CD4-positive, alpha-beta memory T cell (primary cell): Measurements from ENCODE around the gene MPRIP. TPM values are rescaled to one million over a fixed set of nuclear protein-coding genes. Genes with fewer than 3 reads are reported as not detected.

ENCODE experiments used
- CTCF ChIA-PET: fragments of 350-600 bp; sonication (Branson Sonifier 250); formaldehyde crosslinking; loops from one replicate; lab custom pipeline; 2021; ENCODE audit warnings: inconsistent platforms; ENCODE audit not compliant: partially characterized antibody; lab: Charles Lee
- POLR2A ChIA-PET: fragments of 350-600 bp; sonication (Branson Sonifier 250); formaldehyde crosslinking; loops from one replicate; lab custom pipeline; 2021; ENCODE audit not compliant: partially characterized antibody; lab: Charles Lee
- DNase-seq, 5 donors: peaks; one replicate each; pipeline versions ENCODE4 v3.0.0 to v3.0.0-alpha.2; 2020 to 2022; ENCODE audit warnings: mixed read lengths in 1 of 5
- H3K27ac ChIP-seq: one replicate; pipeline ENCODE4 v1.7.0; 2013; ENCODE audit warnings: low read depth, low read length
- H3K27me3 ChIP-seq: 2 replicates; pipeline ENCODE4 v1.7.0; 2013; ENCODE audit warnings: mild to moderate bottlenecking, low read length, moderate library complexity; ENCODE audit not compliant: insufficient read depth
- H3K36me3 ChIP-seq: 2 replicates; pipeline ENCODE4 v1.7.0; 2013; ENCODE audit warnings: mild to moderate bottlenecking, low read length, moderate library complexity; ENCODE audit not compliant: insufficient read depth
- H3K4me1 ChIP-seq: 2 replicates; pipeline ENCODE4 v1.7.0; 2013; ENCODE audit warnings: mild to moderate bottlenecking, low read length, moderate library complexity; ENCODE audit not compliant: insufficient read depth
- H3K4me3 ChIP-seq, 2 donors: one replicate each; pipeline ENCODE4 v1.7.0; 2013; ENCODE audit warnings: low read length in 2 of 2, mild to moderate bottlenecking in 1 of 2
- H3K9me3 ChIP-seq, 2 donors: one replicate each; pipeline ENCODE4 v1.7.0; 2013; ENCODE audit warnings: low read length in 2 of 2, control low read depth in 1 of 2; ENCODE audit not compliant: control insufficient read depth in 1 of 2
- H3K27ac Mint-ChIP-seq, 7 donors: one replicate each; pipeline ENCODE4 v1.8.0; 2020 to 2021; ENCODE audit warnings: mixed read lengths in 7 of 7, mild to moderate bottlenecking in 6 of 7, inconsistent platforms in 3 of 7, moderate library complexity in 3 of 7
- H3K27me3 Mint-ChIP-seq, 2 donors: one replicate each; pipeline ENCODE4 v1.8.0; 2020 to 2021; ENCODE audit warnings: mixed read lengths in 2 of 2
- H3K36me3 Mint-ChIP-seq, 2 donors: one replicate each; pipeline ENCODE4 v1.8.0; 2020 to 2021; ENCODE audit warnings: mixed read lengths in 2 of 2, inconsistent platforms in 1 of 2, mild to moderate bottlenecking in 1 of 2
- H3K4me1 Mint-ChIP-seq, 4 donors: one replicate each; pipeline ENCODE4 v1.8.0; 2020 to 2021; ENCODE audit warnings: mixed read lengths in 4 of 4, mild to moderate bottlenecking in 1 of 4
- H3K4me3 Mint-ChIP-seq, 8 donors: one replicate each; pipeline ENCODE4 v1.8.0; 2020 to 2021; ENCODE audit warnings: mixed read lengths in 8 of 8, mild to moderate bottlenecking in 7 of 8, moderate library complexity in 6 of 8, inconsistent platforms in 3 of 8
- H3K9me3 Mint-ChIP-seq, 8 donors: one replicate each; pipeline ENCODE4 v1.8.0; 2020 to 2021; ENCODE audit warnings: mixed read lengths in 8 of 8, mild to moderate bottlenecking in 5 of 8, inconsistent platforms in 3 of 8, moderate library complexity in 1 of 8
- intact Hi-C: fragments of 100-400 bp; cut with micrococcal nuclease; formaldehyde crosslinking; loops from one replicate; pipeline ENCODE4 v1.15.1; 2023
- polyA plus RNA-seq, 2 donors: library from polyadenylated mRNA; unstranded; fragments of 300-500 nt; fragmentation: Illumina TruSeq; gene quantifications; one replicate each; pipeline ENCODE4 v1.2.3, GENCODE V29; 2021
- total RNA-seq, 2 experiments: library from RNA; stranded (reverse); gene quantifications; one replicate each; pipeline ENCODE4 v1.2.3, GENCODE V29; 2021

Gene MPRIP
- total and polyA plus RNA-seq, 4 experiments from 2014 or later, result 48.4 to 255 (median 152) TPM

- no peaks in the 10 kb centered on the region for H3K27me3 ChIP-seq
- no peaks in the 10 kb centered on the region for H3K4me1 Mint-ChIP-seq
- CTCF ChIA-PET, result no interaction called here
- DNase-seq, result no peak
- no peaks in the 10 kb centered on the region for H3K27me3 Mint-ChIP-seq
- no peak overlapping the region for H3K27ac Mint-ChIP-seq
- H3K4me1 ChIP-seq, result no peaks in the 10 kb centered on the region
- no peaks in the 10 kb centered on the region for H3K9me3 Mint-ChIP-seq
- POLR2A ChIA-PET, result interaction anchor here (1.0 kb wide), 1 partner anchor 248 kb away, joined by 4 read pairs; no protein-coding TSS in a partner anchor
- no peak overlapping the region for H3K4me3 Mint-ChIP-seq
- intact Hi-C loops, result no loop called here
- H3K36me3 Mint-ChIP-seq, result no peaks in the 10 kb centered on the region
- H3K36me3 ChIP-seq, result no peaks in the 10 kb centered on the region
- no peak overlapping the region for H3K27ac ChIP-seq
- H3K9me3 ChIP-seq, result no peaks in the 10 kb centered on the region
- H3K4me3 ChIP-seq, result no peak overlapping the region
Observed at GRCh38 chr17:17032131-17032692, 10.0 kb upstream of the MPRIP start.

DNA sequence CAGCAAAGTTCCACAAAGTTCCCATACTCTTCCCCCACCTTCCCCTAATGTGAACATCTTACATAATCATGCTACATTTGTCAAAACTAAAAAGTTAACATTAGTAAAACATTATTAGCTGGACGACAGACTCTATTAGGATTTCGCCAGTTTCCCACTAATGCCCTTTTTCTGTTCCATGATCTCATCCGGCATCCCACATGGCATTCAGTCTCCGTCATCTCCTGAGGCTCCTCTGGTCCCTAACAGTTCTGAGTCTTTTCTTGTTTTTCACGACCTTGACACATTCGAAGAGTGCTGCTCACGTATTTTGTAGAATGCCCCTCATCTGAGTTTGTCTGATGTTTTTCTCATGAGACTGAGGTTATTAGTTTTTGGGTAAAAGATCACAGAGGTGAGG, 8.8 kb upstream of the MPRIP start:
- Histone ChIP-seq H3K4me1 (no peaks in the 10 kb centered on the region), H3K27me3 (no peaks in the 10 kb centered on the region), H3K9me3 (no peaks in the 10 kb centered on the region), H3K27ac (no peak overlapping the region), H3K36me3 (no peaks in the 10 kb centered on the region), H3K4me3 (no peak overlapping the region)
- Mint-ChIP-seq H3K27ac (no peak overlapping the region), H3K36me3 (no peaks in the 10 kb centered on the region), H3K4me1 (no peaks in the 10 kb centered on the region), H3K9me3 (no peaks in the 10 kb centered on the region), H3K27me3 (no peaks in the 10 kb centered on the region), H3K4me3 (no peak overlapping the region)
- ChIA-PET POLR2A (no interaction called here), CTCF (no interaction called here)
- intact Hi-C loops, result no loop called here
- DNase-seq, result no peak

GRCh38 chr17:17034026-17034425, 8.2 kb upstream of the MPRIP start:
- POLR2A ChIA-PET, result no interaction called here
- CTCF ChIA-PET, result no interaction called here
- H3K4me3 ChIP-seq, result no peak overlapping the region
- H3K4me1 ChIP-seq, result no peaks in the 10 kb centered on the region
- Mint-ChIP-seq H3K4me3 (no peak overlapping the region), H3K9me3 (no peaks in the 10 kb centered on the region), H3K27me3 (no peaks in the 10 kb centered on the region), H3K27ac (peak overlapping the region in 1 of 7 donors; percentile 47), H3K4me1 (no peaks in the 10 kb centered on the region), H3K36me3 (no peaks in the 10 kb centered on the region)
- no peak overlapping the region for H3K27ac ChIP-seq
- DNase-seq, result no peak
- no peaks in the 10 kb centered on the region for H3K36me3 ChIP-seq
- H3K9me3 ChIP-seq, result no peaks in the 10 kb centered on the region
- intact Hi-C loops, result no loop called here
- no peaks in the 10 kb centered on the region for H3K27me3 ChIP-seq

- Histone ChIP-seq H3K9me3 (no peaks in the 10 kb centered on the region), H3K27me3 (no peaks in the 10 kb centered on the region), H3K27ac (no peak overlapping the region), H3K4me3 (no peak overlapping the region), H3K36me3 (no peaks in the 10 kb centered on the region), H3K4me1 (no peaks in the 10 kb centered on the region)
- Mint-ChIP-seq H3K27me3 (no peaks in the 10 kb centered on the region), H3K4me1 (no peaks in the 10 kb centered on the region), H3K27ac (peak overlapping the region in 2 of 7 donors; percentile 47 to 68), H3K36me3 (no peaks in the 10 kb centered on the region), H3K4me3 (no peak overlapping the region), H3K9me3 (no peaks in the 10 kb centered on the region)
- POLR2A ChIA-PET, result no interaction called here
- intact Hi-C loops, result no loop called here
- CTCF ChIA-PET, result interaction anchor here (1.0 kb wide), 1 partner anchor 36 kb away, joined by 3 read pairs; no protein-coding TSS in a partner anchor
- DNase-seq, result no peak
Observed at GRCh38 chr17:17034496-17035075, 7.7 kb upstream of the MPRIP start.

- Histone ChIP-seq H3K4me1 (no peaks in the 10 kb centered on the region), H3K9me3 (no peaks in the 10 kb centered on the region), H3K4me3 (no peak overlapping the region), H3K27me3 (no peaks in the 10 kb centered on the region), H3K27ac (no peak overlapping the region), H3K36me3 (no peaks in the 10 kb centered on the region)
- H3K9me3 Mint-ChIP-seq, result no peaks in the 10 kb centered on the region
- no peaks in the 10 kb centered on the region for H3K27me3 Mint-ChIP-seq
- no peak overlapping the region for H3K27ac Mint-ChIP-seq
- ChIA-PET CTCF (interaction anchor here (1.0 kb wide), 1 partner anchor 37 kb away, joined by 3 read pairs; no protein-coding TSS in a partner anchor), POLR2A (no interaction called here)
- H3K4me1 Mint-ChIP-seq, result no peaks in the 10 kb centered on the region
- intact Hi-C loops, result no loop called here
- no peaks in the 10 kb centered on the region for H3K36me3 Mint-ChIP-seq
- DNase-seq, result no peak
- H3K4me3 Mint-ChIP-seq, result no peak overlapping the region
Observed at GRCh38 chr17:17035490-17035889, 6.8 kb upstream of the MPRIP start.

DNA sequence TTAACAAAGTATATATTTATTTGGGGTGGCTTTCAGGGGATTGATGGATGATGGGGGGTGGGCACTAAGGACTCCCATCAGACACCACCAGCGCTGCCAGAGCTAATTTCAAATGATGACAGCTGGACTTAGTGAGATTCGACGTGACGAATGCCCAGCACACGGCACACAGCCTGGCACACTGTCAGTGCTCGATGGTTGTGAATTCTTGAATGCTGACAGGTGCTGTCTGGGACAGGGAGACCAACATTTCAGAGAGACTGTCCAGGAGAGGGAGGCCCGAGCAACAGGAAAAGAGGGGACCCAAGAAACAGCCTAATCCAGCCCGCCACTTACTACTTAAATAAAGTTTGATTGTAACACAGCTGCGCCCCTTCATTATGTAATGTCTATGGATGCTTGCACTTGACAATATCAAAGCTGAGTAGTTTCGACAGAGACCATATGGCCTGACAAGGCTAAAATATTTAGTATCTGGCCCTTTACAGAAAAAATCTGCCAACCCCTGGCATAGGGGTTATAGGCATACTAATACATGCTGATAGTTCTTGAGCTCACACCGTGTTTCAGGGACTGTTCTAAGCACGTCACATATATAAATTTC, 6.2 kb upstream of the MPRIP start:
- no peak for DNase-seq
- H3K9me3 ChIP-seq, result no peaks in the 10 kb centered on the region
- no peak overlapping the region for H3K27ac Mint-ChIP-seq
- no peaks in the 10 kb centered on the region for H3K27me3 ChIP-seq
- H3K36me3 ChIP-seq, result no peaks in the 10 kb centered on the region
- no peak overlapping the region for H3K4me3 ChIP-seq
- H3K9me3 Mint-ChIP-seq, result no peaks in the 10 kb centered on the region
- no peaks in the 10 kb centered on the region for H3K4me1 ChIP-seq
- intact Hi-C loops, result no loop called here
- H3K27me3 Mint-ChIP-seq, result no peaks in the 10 kb centered on the region
- H3K36me3 Mint-ChIP-seq, result no peaks in the 10 kb centered on the region
- ChIA-PET POLR2A (no interaction called here), CTCF (no interaction called here)
- no peak overlapping the region for H3K27ac ChIP-seq
- no peak overlapping the region for H3K4me3 Mint-ChIP-seq
- peaks cover 0 to under 1% (median under 1%) of the 10 kb centered on the region in 4 donors for H3K4me1 Mint-ChIP-seq

DNA sequence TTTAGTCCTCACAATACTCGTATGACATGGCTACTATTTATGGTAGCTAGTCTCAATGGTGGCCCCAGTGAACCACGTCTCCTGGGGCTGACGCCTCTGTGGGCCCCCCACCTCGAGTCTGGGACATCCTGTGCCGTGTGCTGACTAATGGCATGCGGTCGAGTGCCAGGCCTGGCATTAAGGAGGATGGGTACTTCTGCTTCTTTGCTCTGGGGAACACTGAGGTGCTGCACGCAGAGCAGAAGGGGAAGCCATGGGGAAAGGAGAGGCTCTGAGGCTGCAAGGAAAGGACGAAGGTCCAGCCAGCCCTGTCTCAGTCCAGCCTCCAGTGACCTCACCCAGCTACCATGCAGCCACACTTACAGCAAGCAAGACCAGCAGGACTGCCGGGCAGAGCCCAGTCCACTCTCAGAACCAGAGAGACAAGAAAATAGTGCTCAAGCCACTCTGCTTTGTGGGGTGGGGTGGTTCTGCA, 5.7 kb upstream of the MPRIP start:
- no peaks in the 10 kb centered on the region for H3K27me3 Mint-ChIP-seq
- no peaks in the 10 kb centered on the region for H3K36me3 Mint-ChIP-seq
- Histone ChIP-seq H3K9me3 (no peaks in the 10 kb centered on the region), H3K27ac (no peak overlapping the region), H3K4me3 (no peak overlapping the region), H3K36me3 (no peaks in the 10 kb centered on the region), H3K4me1 (peaks cover 4% of the 10 kb centered on the region), H3K27me3 (no peaks in the 10 kb centered on the region)
- intact Hi-C loops, result no loop called here
- H3K4me1 Mint-ChIP-seq, result peaks cover 4 to 6% (median 5%) of the 10 kb centered on the region in 4 donors
- H3K4me3 Mint-ChIP-seq, result no peak overlapping the region
- H3K27ac Mint-ChIP-seq, result no peak overlapping the region
- ChIA-PET CTCF (no interaction called here), POLR2A (no interaction called here)
- no peaks in the 10 kb centered on the region for H3K9me3 Mint-ChIP-seq
- no peak for DNase-seq
